ENCODE results near the gene TMCO4.

DNA sequence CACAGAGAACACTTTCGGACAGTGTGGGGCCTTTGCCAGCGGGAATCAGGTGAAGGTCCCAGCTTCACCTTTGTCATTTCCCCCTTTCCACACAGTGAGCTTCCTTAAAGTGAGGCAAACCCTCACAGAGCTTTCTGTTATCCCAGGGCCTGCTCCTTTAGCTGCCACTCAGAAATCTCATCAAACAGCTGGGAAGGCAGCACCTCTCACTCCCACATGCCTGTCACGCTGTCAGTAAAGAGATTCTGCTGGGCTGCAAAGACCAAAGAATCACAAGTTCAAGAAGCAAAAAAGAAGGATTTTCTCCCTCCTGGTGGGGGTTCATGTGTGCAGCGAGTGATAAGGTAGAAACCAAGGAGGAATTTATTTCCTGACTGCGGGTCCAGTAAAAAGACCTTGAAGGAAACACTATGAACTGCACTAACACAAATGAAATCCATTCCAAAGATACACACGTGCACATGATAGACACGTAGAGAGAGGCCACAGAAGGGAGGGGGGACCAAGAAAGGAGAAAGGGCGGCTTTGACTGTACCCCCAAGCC is 91.1 kb downstream of the TMCO4 start:
- TF ChIP-seq, protein P1, sequence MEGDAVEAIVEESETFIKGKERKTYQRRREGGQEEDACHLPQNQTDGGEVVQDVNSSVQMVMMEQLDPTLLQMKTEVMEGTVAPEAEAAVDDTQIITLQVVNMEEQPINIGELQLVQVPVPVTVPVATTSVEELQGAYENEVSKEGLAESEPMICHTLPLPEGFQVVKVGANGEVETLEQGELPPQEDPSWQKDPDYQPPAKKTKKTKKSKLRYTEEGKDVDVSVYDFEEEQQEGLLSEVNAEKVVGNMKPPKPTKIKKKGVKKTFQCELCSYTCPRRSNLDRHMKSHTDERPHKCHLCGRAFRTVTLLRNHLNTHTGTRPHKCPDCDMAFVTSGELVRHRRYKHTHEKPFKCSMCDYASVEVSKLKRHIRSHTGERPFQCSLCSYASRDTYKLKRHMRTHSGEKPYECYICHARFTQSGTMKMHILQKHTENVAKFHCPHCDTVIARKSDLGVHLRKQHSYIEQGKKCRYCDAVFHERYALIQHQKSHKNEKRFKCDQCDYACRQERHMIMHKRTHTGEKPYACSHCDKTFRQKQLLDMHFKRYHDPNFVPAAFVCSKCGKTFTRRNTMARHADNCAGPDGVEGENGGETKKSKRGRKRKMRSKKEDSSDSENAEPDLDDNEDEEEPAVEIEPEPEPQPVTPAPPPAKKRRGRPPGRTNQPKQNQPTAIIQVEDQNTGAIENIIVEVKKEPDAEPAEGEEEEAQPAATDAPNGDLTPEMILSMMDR (IDR thresholded peaks at IDR 0.05): no peak
- TF ChIP-seq POLR2A (IDR thresholded peaks at IDR 0.05): no peak
